ENCODE measurements around the gene JAML.

GRCh38 chr11:118224511-118225188 lies at the start of gene JAML:
- TF ChIP-seq POLR2A (IDR thresholded peaks at IDR 0.05; ENCODE audit: low read depth) = no peak
- TF ChIP-seq, protein P1, sequence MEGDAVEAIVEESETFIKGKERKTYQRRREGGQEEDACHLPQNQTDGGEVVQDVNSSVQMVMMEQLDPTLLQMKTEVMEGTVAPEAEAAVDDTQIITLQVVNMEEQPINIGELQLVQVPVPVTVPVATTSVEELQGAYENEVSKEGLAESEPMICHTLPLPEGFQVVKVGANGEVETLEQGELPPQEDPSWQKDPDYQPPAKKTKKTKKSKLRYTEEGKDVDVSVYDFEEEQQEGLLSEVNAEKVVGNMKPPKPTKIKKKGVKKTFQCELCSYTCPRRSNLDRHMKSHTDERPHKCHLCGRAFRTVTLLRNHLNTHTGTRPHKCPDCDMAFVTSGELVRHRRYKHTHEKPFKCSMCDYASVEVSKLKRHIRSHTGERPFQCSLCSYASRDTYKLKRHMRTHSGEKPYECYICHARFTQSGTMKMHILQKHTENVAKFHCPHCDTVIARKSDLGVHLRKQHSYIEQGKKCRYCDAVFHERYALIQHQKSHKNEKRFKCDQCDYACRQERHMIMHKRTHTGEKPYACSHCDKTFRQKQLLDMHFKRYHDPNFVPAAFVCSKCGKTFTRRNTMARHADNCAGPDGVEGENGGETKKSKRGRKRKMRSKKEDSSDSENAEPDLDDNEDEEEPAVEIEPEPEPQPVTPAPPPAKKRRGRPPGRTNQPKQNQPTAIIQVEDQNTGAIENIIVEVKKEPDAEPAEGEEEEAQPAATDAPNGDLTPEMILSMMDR (IDR thresholded peaks at IDR 0.05) = no peak

Measured in esophagus muscularis mucosa (tissue), 3 donors.